HG03520 (cell line): Measurements from ENCODE around the gene CKS1B.

Experiments used
- ATAC-seq: cut with Tn5 transposase; IDR thresholded peaks from one replicate; pipeline ENCODE4 v1.9.1; 2021; ENCODE audit warnings: mild to moderate bottlenecking, moderate library complexity; ENCODE audit not compliant: unreplicated experiment

Gene CKS1B

GRCh38 chr1:155000726-155001424, 26.4 kb downstream of the CKS1B start:
- peak; percentile 32 for ATAC-seq

DNA sequence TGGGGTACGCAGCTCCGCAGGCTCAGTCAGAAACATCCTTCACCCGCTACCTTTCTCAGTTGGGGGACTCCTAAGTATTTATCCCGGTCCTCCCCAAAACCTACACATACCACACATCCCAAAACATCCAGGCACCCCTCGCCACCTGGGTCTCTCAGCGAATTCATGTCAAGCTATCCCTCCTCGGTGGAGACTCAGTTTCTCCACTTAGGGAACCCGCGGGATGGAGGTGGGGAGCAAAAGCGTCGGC, 26.9 kb downstream of the CKS1B start:
- peak; percentile 7 for ATAC-seq

DNA sequence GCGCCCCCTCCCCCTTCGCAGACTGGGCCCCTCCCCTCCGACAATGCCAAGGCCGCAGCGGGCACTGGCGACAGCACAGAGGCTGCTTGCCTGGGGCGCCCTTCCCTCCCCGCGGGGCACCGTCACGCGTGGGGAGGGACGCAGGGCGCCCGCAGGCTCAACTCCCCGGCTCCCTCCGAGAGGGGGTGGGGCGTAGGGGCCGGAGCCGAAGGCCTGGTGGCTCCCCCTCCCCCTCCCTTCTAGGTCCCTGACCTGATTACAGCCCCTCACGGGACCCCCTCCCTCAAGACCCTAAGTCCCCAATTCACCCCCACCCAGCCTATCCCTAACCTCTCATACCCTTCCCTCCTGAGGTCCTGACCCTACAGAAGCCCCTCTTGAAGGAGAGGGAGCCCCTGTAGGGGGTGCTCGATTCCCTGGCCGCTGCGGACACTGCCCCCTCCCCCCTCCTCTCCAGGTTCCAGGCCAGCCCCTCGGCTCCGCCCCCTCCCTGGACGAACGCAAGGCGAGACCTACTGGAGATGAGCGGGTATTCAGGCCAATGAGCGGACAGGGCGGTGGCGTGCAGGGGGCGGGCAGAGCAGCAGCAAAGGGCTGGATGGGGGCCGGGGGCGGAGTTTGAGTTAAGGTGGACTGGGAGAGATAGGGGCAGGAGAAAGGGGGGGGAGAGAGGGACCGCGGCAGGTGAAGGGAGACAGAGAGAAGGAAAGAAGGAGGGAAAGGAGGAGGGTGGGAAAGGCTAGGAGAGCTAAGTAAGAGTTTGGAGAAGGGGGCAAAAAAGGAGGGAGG, 27.4 kb downstream of the CKS1B start:
- peak; percentile 60 for ATAC-seq

DNA sequence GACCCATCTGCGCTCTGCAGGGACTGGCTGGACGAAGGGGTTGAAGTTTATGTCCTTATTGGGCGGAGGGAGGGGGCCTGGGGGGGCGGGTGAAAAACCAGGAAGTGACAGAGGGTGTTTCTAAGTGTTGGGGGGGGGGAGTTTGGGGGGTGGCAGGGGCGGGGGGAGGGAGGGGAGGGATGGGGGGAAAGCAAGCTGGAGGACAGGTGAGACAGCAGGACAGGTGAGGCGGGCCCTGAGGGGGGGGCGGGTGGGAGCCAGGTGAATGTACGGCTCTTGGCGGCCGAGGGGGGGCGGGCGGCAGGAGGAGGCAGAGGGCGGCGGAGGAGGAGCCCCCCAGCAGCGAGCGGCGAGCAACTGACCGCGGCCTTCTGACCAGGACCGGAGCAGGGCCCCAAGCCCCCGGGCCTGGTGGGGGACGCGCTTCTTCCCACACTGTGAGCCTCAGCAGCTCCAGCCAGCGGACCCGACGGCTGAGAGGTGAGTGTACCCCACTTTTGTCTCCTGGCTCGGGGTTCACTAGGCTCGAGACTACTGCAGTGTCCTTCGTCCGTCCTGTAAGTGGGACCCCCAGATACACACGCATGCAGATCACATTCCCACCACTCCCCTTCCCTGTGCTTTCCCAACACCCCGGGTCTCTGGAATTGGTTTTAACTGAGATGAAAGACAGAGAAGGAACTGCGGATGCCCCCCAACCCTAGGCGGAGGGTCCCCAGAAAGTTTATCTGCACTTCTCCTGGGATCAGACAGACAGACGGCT, 28.2 kb downstream of the CKS1B start, which contains the start of gene ZBTB7B:
TSS of gene ZBTB7B (plus strand) at position 339 of the 763 bp plus-strand sequence. CDS start 11,859 bp downstream, outside the sequence.
- no peak for ATAC-seq

GRCh38 chr1:155003227-155003765, 28.8 kb downstream of the CKS1B start:
- ATAC-seq: no peak

DNA sequence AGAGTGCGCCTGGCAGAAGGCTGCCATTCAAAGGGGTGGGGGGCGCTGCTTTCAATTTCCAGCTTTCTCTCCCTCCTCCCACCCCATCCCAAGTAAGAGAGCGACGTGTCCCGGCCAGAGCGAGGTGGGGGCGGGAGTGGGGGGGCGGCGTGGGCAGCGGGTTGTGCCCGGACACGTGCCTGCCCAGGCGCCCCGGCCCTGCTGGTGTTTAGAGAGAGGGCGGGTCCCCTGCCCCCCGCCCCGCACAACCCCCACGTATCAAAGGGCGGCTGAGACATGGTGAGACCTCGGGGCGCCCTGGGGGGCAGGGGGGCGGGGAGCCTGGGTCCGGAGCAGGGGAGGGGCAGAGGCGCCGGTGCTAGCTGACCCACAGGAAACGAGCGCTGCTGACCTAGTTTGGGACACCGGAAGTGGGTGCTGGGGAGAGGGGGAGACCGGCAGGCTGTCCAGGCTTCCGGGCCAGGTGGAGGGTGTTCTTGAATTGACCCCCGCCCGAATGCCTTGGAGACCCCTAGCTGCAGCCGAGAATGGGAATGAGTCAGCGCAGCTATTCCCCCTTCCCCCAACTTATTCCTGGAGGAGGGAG, 29.4 kb downstream of the CKS1B start:
- ATAC-seq: no peak

- ATAC-seq: no peak
Observed at GRCh38 chr1:155004352-155005075, 30.0 kb downstream of the CKS1B start.

DNA sequence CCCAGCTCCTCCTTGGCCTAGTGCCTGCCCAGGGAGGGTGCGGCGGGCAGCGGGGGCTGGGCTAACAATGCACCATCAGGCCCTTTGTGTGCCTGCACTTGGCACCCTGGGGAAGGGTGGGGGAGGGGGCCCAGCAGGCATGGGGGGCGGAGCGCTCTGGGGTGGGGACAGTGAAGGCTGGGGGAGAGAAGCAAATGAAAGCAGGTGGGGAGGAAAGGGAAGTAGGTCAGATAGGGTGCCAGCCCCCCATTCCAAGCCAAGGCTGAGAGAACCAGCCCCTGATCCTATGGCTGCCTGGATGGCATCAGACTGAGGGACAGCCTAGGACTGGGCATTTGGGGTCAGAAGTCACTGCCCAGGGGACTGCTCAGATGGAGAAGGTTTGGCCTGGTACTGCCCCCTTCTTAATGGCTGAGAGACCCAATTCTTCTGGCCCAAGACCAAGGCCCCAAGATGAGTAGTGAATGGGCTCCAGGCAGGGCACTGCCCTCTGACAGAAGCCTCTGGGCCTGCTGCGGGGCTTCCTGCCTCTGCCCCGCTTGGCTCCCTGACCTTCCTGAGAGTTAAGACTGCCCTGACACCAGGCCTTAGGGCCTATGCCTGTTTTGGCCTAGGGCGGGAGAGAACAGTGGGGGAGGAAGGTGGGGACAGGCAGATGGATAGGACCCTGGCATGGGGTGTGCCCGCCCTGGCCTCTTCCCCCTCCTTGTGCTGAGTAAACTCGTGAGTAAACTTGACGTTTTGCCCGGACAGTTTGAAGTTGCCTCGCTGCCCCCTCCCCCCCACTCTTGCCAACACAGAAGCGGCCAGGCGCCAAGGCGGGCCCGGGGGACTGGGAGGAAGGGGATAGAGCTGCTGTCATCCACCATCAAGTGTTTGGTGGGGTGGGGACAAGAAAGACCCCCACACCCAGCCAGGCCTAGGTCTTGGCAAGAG, 30.9 kb downstream of the CKS1B start:
- no peak for ATAC-seq

DNA sequence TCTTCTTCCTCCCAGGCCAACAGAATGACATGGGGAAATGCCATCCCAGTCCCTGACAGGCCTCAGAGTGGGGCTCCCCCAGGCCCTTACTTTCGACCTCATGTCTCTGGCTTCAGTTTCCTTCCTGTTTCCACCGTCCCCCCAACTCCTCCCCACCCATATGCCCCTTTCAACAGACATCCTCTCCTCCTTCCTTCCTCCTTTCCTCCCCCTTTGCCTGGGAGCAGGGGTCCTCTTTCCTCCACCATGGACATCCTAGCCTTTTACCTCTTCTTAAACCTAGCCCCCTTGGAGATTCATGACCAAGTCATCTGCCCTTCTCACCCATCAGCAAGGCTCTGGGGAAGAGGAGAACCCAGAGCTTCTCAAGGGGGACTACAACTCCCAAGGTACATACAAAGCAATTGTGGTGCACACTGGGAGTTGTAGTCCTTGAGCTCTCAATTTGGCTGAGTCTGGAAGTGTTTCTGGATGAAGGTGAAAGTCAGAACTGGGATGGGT, 32.2 kb downstream of the CKS1B start:
- no peak for ATAC-seq

GRCh38 chr1:155007251-155007828, 32.9 kb downstream of the CKS1B start:
- ATAC-seq: no peak

DNA sequence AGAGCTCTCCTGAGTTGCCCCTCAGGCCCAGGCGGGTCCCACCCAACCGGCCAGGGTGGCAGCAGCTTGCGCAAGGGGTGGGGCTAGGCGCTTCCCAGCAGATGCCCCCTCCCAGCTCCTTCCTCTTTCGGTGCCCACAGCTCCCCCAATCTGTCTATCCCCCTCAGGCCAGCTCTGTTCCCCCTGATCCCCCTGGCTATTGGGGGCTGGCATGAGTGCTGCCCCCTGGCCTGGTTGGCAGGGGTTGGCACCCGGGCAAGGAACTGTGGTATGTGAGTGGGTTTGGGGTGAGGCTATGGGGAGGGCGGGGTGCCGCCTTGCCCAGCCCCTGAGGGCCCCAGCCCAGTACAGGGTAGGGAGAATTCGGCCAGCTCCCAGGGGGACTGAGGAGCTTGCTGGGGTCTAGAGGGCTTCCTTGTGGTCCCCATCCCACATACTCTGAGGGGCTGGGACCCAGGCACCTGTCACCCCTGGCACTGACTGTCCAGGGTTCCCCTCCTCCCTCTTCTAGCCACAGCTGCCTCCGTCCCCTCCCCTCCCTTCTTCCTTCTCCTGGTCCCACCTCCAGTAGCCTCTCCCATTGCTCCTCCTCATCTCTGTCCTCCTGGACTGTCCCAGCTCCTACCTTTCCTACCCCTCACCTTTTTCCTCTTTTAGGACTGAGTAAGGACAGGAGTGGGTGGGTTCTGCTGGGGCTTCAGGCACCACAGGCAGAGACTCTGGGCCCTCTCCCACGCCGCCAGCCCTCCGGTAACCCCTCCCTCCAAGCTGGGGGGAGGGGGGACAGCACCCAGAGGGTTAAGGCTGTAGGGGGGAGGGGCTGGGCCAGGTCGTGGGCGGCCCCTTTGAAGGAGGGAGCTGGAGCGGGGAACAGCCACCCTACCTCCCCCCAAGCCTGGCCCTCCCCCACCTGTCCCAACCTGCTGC, 33.8 kb downstream of the CKS1B start:
- no peak for ATAC-seq

GRCh38 chr1:155009221-155009711, 34.8 kb downstream of the CKS1B start:
- ATAC-seq: no peak

GRCh38 chr1:155009742-155010141, 35.3 kb downstream of the CKS1B start:
- ATAC-seq: no peak

DNA sequence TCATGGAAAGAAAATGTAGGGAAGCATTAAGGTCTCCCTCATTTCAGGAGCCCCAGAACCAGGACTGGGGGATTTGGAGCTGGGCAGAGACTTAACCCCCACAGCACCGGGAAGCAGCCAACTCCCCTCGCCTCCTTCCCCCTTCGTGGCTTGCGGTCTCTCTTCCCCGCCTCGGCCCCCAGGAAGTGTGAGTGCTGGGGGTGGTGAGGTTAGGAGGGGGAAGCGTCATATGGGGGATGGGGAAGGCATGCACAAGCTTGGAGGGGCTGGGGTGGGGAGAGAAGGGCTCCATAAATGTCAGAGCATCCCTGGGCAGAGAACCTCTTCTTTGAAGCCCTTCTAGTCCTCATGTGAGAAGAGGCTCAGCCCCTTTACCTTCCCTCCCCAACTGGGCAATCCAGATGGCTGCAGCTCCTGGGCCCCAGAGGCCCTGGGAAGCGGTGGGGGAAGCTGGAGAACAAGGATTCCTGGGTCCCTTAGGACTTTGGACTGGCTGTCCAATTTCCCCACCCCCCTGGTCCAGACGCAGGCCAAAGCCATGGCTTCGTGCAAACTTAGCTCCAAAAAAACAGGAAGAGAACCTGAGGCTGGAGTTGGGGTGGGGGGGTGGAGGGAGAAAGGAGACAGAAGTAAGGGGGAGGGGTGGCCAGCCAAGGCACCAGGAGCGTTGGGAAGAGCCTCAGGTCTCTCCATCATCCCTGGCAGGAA, 35.9 kb downstream of the CKS1B start:
- no peak for ATAC-seq

GRCh38 chr1:155011004-155011416, 36.5 kb downstream of the CKS1B start:
- ATAC-seq: no peak

DNA sequence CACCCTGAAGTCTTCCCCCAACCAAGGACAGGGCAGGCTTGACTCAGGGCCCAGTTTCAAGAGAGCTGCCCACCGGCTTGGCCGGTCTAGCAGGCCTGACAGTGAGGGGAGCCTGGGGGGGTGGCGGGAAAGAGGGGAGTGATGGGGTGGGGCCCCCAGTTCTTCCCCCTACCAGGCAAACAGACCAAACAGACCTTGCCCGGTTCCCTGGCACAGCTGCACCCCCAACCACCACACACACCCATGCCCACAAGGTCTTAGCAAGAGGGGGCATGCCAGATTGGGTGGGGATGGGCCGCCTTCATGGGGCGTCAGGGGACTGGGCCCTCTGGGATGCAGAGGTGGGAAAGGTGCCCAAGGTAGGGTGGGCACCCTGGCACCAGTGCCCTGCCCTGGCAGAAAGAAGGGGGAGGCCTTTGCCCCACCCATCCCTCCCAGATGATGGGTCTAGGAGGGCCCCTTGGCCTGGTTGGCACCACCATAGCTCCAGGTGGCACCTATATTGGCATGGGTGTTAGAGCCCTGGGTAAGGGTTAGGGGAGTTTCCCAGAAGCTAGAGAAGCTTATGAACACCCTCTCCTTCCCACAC, 37.0 kb downstream of the CKS1B start:
- ATAC-seq: no peak
